Endodermal cell (in vitro differentiated cells): ENCODE results near the gene ADCK2. TPM values are rescaled to one million over a fixed set of nuclear protein-coding genes. Genes with fewer than 3 reads are reported as not detected.
"Not testable (repeated sequence)": the region's sequence is repeated elsewhere in the genome, so short reads cannot be mapped to it uniquely, and the experiment has no call there.

Experiments
- DNase-seq: peaks from one replicate; pipeline ENCODE4 v3.0.0-alpha.2; 2017
- H3K27ac ChIP-seq: 2 replicates; pipeline ENCODE4 v1.5.1; 2013; ENCODE audit warnings: mild to moderate bottlenecking, low read depth, low read length, moderate library complexity
- H3K27me3 ChIP-seq: 2 replicates; pipeline ENCODE4 v1.6.1; 2013; ENCODE audit warnings: mild to moderate bottlenecking, low read length, moderate library complexity; ENCODE audit not compliant: insufficient read depth, control insufficient read depth, poor library complexity, severe bottlenecking
- H3K36me3 ChIP-seq: 2 replicates; pipeline ENCODE4 v1.7.0; 2013; ENCODE audit warnings: mild to moderate bottlenecking, low read length, moderate library complexity; ENCODE audit not compliant: control insufficient read depth, insufficient read depth
- H3K4me1 ChIP-seq: one replicate; pipeline ENCODE4 v1.7.0; 2013; ENCODE audit warnings: low read length; ENCODE audit not compliant: control insufficient read depth, insufficient read depth
- H3K4me3 ChIP-seq: 2 replicates; pipeline ENCODE4 v1.5.1; 2013; ENCODE audit warnings: mild to moderate bottlenecking, low read length, moderate library complexity
- H3K9ac ChIP-seq: 2 replicates; pipeline ENCODE4 v1.6.1; 2013; ENCODE audit warnings: mild to moderate bottlenecking, low read length, moderate library complexity; ENCODE audit not compliant: poor library complexity, severe bottlenecking; ENCODE audit errors: extremely low read depth
- H3K9me3 ChIP-seq: 2 replicates; pipeline ENCODE4 v1.6.1; 2013; ENCODE audit warnings: mild to moderate bottlenecking, low read length, moderate library complexity; ENCODE audit not compliant: control insufficient read depth
- H3K27ac Mint-ChIP-seq: 2 replicates; pipeline ENCODE4 v1.8.0; 2020; ENCODE audit warnings: mixed read lengths
- H3K27me3 Mint-ChIP-seq: 2 replicates; pipeline ENCODE4 v1.8.0; 2021; ENCODE audit warnings: mild to moderate bottlenecking, mixed read lengths; ENCODE audit not compliant: insufficient read depth
- H3K36me3 Mint-ChIP-seq: 2 replicates; pipeline ENCODE4 v1.8.0; 2020; ENCODE audit warnings: low read depth, mixed read lengths
- H3K4me1 Mint-ChIP-seq: 2 replicates; pipeline ENCODE4 v1.8.0; 2020; ENCODE audit warnings: mixed read lengths
- H3K4me3 Mint-ChIP-seq: 2 replicates; pipeline ENCODE4 v1.8.0; 2020; ENCODE audit warnings: mild to moderate bottlenecking, moderate library complexity, mixed read lengths
- H3K9me3 Mint-ChIP-seq: 2 replicates; pipeline ENCODE4 v1.8.0; 2020; ENCODE audit warnings: mild to moderate bottlenecking, mixed read lengths
- CTCF ChIP-seq: fragments of 200-600 bp; sonication (generic); conservative IDR thresholded peaks from 2 replicates; pipeline ENCODE4 v1.5.0; 2021; ENCODE audit warnings: antibody characterized with exemption, mild to moderate bottlenecking
- WGBS, 2 experiments: methylation state at CpG; one replicate each; pipeline versions ENCODE4 v1.1.5 to v1.1.7; 2013; ENCODE audit warnings: missing lambda C conversion rate in 2 of 2, mixed read lengths in 1 of 2; ENCODE audit not compliant: insufficient coverage in 1 of 2, insufficient read length in 1 of 2; 5-methylcytosine and 5-hydroxymethylcytosine counted together
- total RNA-seq, 2 donors: library from RNA; stranded (reverse); fragmentation: NEBNext Ultra II Directional in 1 of 2; extraction: Animal tissue kit (Norgen Biotek cat#: 25700) in 1 of 2; gene quantifications; 2 replicates in 1 of 2; 3 replicates in 1 of 2; pipeline ENCODE4 v1.2.1, GENCODE V29; 2021

ADCK2 gene
- total RNA-seq, 2 donors from 2014 or later: 13.5 to 17.8 TPM

GRCh38 chr7:140657891-140658290 lies 14.9 kb upstream of the ADCK2 start:
- Mint-ChIP-seq H3K9me3 (no peaks in the 10 kb centered on the region), H3K4me3 (no peak overlapping the region), H3K27ac (no peak overlapping the region), H3K4me1 (peaks cover 2% of the 10 kb centered on the region), H3K27me3 (no peaks in the 10 kb centered on the region), H3K36me3 (no peaks in the 10 kb centered on the region)
- Histone ChIP-seq H3K27me3 (no peaks in the 10 kb centered on the region), H3K4me1 (no peaks in the 10 kb centered on the region), H3K9ac (no peak overlapping the region), H3K4me3 (no peak overlapping the region), H3K9me3 (no peaks in the 10 kb centered on the region), H3K27ac (no peak overlapping the region), H3K36me3 (no peaks in the 10 kb centered on the region)
- no peak for TF ChIP-seq CTCF
- DNase-seq: no peak
- 92 to 97% methylated on average over 8 to 9 of the region's 9 CpGs for WGBS, 2 experiments

- no peak overlapping the region for H3K4me3 Mint-ChIP-seq
- Histone ChIP-seq H3K9ac (no peak overlapping the region), H3K27me3 (no peaks in the 10 kb centered on the region), H3K36me3 (no peaks in the 10 kb centered on the region), H3K9me3 (no peaks in the 10 kb centered on the region), H3K4me1 (no peaks in the 10 kb centered on the region), H3K4me3 (no peak overlapping the region), H3K27ac (no peak overlapping the region)
- no peak for DNase-seq
- peaks cover 3% of the 10 kb centered on the region for H3K27me3 Mint-ChIP-seq
- TF ChIP-seq CTCF: no peak
- no peak overlapping the region for H3K27ac Mint-ChIP-seq
- WGBS, 2 experiments: 91 to 96% methylated on average over 8 of the region's 8 CpGs
- no peaks in the 10 kb centered on the region for H3K9me3 Mint-ChIP-seq
- no peaks in the 10 kb centered on the region for H3K4me1 Mint-ChIP-seq
- H3K36me3 Mint-ChIP-seq: no peaks in the 10 kb centered on the region
Observed at GRCh38 chr7:140659856-140660255, 12.9 kb upstream of the ADCK2 start.

DNA sequence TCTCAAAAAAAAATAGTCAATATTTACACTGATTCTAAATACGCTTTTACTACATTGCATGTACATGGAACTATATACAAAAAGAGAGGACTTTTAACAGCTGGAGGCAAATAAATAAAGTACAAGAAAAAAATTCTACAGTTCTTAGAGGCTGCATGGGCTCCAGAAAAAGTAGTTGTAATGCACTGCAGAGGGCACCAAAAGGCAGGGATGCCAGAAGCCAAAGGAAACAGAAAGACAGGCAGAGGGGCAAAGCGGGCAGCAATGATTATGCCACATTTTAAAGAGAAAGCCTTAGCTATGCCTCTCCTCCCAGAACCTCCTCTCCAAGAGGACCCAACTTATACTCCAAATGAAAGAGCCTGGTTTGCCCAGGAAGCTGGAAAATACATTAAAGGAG lies 11.6 kb upstream of the ADCK2 start:
- Histone ChIP-seq H3K4me3 (no peak overlapping the region), H3K9ac (no peak overlapping the region), H3K27me3 (no peaks in the 10 kb centered on the region), H3K27ac (no peak overlapping the region), H3K36me3 (no peaks in the 10 kb centered on the region), H3K4me1 (no peaks in the 10 kb centered on the region), H3K9me3 (no peaks in the 10 kb centered on the region)
- DNase-seq: no peak
- no peaks in the 10 kb centered on the region for H3K4me1 Mint-ChIP-seq
- H3K27me3 Mint-ChIP-seq: peaks cover 6% of the 10 kb centered on the region
- 87% methylated on average over 2 of the region's 2 CpGs; no CpG with 5 or more reads in 1 of the 2 experiments for WGBS, 2 experiments
- H3K4me3 Mint-ChIP-seq: no peak overlapping the region
- no peak overlapping the region for H3K27ac Mint-ChIP-seq
- H3K36me3 Mint-ChIP-seq: no peaks in the 10 kb centered on the region
- TF ChIP-seq CTCF: peak; percentile 22
- no peaks in the 10 kb centered on the region for H3K9me3 Mint-ChIP-seq

DNA sequence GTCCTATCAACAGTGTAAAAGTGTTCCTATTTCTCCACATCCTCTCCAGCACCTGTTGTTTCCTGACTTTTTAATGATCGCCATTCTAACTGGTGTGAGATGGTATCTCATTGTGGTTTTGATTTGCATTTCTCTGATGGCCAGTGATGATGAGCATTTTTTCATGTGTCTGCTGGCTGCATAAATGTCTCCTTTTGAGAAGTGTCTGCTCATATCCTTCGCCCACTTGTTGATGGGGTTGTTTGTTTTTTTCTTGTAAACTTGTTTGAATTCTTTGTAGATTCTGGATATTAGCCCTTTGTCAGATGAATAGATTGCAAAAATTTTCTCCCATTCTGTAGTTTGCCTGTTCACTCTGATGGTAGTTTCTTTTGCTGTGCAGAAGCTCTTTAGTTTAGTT lies 9.8 kb upstream of the ADCK2 start:
- not testable (repeated sequence) for H3K9me3 ChIP-seq, H3K4me1 ChIP-seq, H3K36me3 Mint-ChIP-seq, H3K4me1 Mint-ChIP-seq, H3K27ac Mint-ChIP-seq, H3K9me3 Mint-ChIP-seq, H3K4me3 ChIP-seq, H3K27ac ChIP-seq, H3K27me3 ChIP-seq, H3K27me3 Mint-ChIP-seq, H3K9ac ChIP-seq, DNase-seq, H3K36me3 ChIP-seq, H3K4me3 Mint-ChIP-seq
- 100% methylated on average over 1 of the region's 2 CpGs; no CpG with 5 or more reads in 1 of the 2 experiments for WGBS, 2 experiments
